HG03064 (cell line): Measurements from ENCODE around the gene ANAPC16.
A peak's percentile ranks its signal among the peaks of the same experiment; 100 is the strongest.

Experiments used
- ATAC-seq: cut with Tn5 transposase; IDR thresholded peaks from one replicate; pipeline ENCODE4 v1.9.1; 2021; ENCODE audit warnings: low read depth; ENCODE audit not compliant: unreplicated experiment

Gene ANAPC16

DNA sequence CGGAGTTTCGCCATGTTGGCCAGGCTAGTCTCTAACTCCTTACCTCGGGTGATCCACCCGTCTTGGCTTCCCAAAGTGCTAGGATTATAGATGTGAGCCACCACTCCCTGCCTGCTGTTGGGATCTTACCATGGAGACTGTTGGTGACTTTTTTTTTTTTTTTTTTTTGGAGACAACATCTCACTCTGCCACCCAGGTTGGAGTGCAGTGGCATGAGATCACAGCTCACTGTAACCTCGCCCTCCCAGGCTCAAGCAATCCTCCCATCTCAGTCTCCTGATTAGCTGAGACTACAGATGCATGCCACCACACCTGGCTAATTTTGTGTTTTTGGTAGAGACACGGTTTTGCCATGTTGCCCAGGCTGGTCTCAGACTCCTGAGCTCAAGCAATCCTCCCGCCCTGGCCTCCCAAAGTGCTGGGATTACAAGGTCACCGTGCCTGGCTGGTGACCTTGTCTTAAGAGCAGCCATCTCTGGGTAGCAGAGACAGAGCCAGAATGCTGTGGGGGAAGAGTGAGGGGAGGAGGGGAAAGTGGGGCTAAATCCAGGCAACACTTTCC lies 26.0 kb downstream of the ANAPC16 start:
- no peak for ATAC-seq

DNA sequence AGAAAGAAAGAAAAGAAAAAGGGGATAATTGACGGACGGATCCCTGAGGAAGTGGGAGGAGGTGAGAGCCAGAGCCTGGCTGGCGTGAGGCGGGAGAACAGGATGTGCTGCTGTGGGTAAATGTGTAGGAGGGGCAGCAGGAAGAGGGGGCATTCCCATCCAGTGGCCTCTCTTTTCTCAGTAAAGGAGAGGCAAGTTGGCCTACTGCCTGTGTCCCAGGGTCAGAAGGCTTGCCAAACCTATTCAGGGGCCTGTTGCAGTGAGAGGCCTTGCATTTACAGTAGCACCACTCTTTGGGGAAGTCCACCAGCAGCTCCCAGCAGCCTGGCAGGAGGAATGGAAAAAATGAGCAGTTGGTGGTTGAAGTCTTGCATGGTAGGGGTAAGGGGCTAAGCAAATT lies 26.9 kb downstream of the ANAPC16 start:
- no peak for ATAC-seq

DNA sequence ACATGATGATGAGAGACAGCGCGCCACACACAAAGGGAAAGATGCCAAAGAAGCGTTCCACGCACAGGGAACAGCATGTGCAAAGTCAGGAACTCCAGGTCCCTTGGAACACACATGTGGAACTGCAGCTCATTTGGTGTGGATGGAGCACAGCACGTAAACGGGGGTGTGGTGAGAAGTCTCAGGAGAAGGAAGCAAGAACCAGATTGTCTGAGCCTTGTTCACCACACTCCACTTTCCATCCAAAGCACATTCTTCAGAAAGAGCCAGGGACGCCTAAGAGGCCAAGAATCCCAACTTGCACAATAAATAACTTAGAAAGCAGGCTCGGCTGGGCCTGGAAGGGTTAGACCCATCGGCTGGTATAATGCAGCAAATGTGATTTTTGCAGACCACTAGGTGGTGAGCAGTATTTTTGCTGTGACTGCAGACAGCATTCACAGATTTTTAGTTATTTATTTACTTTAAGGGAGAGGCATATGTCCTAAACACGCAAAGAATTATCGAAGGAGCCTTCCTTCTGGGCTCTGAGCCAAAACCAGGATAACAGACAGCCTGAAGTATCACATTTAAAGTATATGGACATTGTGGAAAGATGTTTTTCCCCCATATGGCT lies 28.1 kb downstream of the ANAPC16 start:
- no peak for ATAC-seq

DNA sequence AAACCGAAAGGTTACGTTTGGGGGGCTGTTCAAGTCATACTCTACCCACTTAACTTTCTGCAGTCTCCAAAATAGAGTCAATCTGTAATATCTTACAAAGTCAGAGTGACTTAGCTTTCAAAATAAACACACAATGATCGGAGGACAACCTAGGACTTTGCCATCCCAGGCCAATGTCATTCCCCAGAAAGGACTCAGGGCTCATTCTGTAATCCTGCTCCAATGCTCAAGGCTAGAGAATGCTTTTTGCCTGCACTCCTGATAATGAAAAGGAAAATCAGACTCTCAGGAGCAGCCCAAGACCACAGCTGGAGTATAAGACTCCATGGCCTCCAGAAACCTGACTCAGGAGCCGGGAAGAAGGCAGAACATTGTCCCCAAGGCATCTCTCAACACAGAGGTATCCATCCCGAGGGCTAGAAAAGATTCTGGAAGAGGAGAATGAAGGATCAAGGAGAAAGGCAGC lies 28.8 kb downstream of the ANAPC16 start:
- no peak for ATAC-seq

DNA sequence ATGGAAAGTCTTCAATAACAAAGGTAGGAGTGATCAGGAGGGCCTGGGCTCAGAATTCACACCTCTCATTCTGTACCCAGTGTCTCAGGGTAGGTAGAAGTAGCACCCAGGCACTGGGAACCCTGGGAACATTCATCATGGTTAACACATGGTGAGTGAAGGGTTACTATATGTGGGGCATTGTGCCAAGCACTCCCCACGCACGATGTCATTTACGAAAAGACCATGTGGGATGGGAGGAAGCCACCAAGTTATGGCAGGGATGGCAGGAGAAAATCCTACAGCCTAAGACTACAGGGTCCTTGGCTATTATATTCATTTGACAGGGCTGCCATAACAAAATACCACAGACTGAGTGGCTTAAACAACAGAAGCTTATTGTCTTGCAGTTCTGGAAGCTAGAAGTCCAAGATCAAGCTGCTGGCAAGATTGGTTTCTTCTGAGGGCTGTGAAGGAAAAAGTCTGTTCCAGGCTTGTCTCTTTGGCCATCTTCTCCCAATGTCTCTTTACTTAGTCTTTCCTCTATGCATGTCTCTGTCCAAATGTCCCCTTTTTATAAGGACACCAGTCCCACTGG lies 30.2 kb downstream of the ANAPC16 start:
- no peak for ATAC-seq

DNA sequence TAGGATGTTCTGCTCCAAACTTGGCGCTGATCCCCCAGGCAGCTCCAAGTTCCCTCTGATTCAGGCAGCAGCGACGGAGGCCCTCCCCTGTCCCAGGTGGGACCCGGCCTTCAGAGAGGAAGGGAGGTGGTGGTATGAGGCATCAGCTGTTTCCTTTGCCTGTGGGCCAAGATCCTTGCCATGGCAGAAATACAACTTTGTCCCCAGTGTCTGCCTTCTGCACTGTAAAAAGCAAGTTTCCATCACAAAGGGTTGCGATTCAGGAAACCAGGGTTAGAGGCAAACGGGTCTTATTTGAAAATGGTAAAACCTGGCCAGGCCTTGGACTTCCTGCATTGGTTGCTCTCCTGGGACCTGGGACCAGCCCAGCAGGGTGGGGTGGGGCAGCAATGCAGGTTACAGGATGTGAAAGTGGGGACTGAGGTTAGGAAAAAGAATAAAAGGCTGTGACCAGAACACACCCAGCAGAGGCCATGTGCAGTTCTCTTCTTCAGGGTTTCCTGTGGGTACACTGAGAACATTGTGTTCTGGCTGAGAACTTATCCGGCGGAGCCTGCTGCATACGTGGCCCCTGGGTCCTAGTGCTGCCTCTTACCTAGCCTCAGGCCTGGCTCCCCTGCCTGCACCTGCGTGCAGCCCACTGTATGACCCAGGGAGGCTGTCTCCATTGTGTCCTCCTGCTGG lies 32.8 kb downstream of the ANAPC16 start:
- peak; percentile 68 for ATAC-seq

DNA sequence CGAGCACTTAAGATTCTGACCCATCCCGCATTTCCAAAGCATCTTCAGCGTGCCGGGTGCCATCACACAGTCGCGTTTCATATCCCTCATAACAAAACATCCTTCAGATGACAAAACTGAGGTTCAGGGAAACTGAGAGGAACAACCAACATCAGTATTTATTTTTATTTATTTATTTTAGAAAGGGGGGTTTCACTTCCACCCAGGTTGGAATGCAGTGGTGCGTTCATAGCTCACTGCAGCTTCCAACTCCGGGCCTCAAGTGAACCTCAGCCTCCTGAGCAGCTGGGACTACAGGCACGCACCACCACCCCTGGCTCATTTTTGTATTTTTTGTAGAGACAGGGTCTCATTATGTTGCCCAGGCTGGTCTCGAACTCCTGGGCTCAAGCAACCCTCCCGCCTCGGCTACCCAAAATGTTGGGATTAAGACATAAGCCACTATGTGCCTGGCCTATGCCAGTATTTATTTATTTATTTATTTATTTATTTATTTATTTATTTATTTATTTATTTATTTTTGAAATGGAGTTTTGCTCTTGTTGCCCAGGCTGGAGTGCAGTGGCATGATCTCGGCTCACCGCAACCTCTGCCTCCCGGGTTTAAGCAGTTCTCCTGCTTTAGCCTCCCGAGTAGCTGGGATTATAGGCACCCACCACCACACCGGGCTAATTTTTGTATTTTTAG lies 33.5 kb downstream of the ANAPC16 start:
- ATAC-seq: peak; percentile 16

DNA sequence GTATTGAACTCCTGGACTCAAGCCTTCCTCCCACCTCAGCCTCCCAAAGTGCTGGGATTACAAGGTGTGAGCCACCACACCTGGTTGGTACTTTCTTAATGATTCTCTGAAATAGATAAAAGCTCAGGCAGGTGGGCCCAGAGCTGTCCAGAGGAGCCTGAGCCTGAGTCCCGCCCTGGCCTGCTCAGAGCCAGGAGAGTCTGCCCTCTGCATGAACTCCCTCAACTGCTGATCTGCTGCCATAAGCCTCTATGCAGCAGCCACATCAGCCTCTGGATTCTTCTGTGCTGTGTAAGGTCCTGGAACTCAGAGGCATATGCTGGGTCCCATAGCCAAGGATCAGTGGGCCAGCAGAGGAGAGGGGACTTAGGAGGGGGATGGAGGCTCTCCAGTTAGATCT lies 34.9 kb downstream of the ANAPC16 start:
- no peak for ATAC-seq

DNA sequence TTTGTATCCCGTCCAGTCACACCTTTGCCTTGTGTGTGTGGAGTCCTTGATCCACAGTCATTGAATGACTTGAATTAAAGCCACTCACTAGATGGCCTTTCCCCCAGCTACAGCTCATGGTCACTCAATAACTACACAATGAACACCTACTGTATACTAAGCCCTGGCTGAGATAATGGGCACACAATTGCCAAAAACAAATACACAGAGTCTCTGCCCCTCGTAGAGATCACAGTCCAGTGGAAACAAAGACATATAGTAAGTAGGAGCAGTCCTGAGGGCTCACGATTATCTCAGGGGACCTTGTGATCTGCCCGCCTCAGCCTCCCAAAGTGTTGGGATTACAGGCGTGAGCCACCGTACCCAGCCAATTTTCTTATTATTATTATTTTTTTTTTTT lies 35.8 kb downstream of the ANAPC16 start:
- no peak for ATAC-seq

DNA sequence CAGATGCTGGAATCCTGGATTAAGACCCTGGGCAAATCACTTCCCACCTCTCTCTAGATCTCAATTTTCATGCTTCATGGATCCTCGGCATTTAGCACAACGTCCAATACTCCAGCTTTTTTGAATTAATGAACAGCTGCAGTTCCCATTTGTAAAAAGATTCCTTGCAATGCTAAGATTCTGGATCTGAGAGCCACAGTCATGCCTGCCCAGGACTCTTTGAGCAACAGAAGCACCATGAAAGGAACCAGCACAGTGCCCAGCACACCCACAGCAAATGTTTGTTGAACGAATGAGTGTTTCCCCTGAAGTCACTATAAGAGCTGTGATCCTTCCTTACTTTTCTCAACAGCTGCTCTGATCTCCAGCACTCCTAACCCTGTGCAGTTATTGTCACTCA lies 37.2 kb downstream of the ANAPC16 start:
- ATAC-seq: no peak

DNA sequence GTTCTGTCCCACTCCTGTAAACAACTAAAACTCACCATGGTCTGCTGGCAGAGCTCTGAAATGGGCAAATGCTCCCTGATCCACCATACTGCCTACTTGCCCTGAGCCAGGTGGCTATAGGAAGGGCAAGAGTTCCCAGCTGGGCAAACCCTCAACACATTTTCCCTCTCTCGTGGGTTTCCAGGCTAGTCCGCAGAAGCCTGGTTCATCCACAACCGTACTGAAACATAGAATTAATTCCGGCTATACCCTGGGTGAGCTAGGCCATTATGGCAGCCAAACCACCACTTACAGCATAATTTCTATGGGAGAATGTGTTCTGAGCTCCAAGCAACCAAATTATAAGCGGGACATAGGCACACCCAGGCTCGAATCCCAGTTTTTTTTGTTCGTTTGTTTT lies 37.8 kb downstream of the ANAPC16 start:
- ATAC-seq: no peak

DNA sequence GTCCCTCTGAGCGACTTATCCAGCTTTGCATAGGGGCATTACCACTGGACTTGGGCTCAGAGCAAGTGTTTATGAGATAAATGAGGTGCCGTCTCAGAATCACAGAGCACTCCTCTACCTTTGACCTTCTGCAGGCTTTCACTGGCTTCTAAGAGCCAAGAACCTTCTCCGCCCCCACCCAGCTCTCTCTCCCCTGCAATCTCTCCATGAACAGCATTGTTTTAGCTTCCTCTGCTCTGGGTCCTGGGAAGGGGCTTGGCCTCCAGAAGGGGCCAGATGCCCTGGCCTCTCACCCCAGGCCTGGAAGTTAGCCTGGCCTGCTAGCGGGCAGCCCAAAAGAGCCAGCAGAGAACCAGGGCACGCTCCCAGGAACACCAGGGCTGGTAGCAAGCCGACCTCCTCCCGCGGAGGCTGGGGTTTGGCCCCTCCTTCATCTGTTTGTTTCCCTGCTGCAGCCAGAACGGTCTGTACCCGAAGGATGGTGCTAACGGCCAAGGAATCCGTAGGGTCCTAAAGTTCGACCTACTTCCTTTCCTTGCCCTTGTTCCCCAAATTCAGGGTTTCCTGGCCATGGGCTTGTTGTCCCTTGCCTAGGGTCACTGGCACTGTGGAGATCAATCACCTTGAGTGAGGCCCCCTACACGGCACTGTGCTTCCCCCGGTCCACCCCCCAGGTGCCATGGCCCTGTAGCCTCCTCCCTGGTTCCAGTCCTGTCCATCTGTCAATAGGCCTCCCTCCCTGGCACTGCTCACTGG lies 39.2 kb downstream of the ANAPC16 start:
- ATAC-seq: no peak

DNA sequence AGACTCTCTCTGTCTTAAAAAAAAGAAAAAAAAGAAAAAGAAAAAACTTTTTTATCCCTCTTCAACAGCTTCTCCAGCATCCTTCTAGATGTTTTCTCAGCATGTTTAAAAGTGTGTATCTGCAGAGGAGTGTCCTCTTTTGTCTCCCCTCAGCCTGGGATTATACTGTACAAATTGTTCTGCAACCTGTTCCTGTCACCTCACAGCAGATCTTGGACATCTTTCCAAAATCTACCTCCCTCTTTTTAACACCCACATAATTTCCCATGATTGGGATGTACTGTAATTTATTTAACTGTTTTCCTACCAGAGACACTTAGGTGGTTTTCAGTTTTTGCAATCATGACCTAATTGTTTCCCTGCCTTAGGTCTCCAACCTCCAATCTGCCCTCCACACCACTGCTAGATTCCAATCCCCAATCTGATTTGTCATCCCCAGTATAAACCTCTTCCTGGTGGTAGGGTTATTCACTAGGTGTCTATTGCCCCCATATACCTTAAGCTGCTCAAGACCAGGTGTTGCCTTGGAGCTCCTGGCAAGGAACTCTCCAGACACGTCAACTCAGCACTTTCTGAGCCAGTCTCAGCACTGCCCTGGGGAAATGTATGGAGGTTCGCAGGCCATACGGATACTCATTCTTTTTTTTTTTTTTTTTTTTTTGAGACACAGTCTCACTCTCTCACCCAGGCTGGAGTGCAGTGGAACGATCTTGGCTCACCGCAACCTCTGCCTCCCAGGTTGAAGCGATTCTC lies 40.3 kb downstream of the ANAPC16 start:
- no peak for ATAC-seq

DNA sequence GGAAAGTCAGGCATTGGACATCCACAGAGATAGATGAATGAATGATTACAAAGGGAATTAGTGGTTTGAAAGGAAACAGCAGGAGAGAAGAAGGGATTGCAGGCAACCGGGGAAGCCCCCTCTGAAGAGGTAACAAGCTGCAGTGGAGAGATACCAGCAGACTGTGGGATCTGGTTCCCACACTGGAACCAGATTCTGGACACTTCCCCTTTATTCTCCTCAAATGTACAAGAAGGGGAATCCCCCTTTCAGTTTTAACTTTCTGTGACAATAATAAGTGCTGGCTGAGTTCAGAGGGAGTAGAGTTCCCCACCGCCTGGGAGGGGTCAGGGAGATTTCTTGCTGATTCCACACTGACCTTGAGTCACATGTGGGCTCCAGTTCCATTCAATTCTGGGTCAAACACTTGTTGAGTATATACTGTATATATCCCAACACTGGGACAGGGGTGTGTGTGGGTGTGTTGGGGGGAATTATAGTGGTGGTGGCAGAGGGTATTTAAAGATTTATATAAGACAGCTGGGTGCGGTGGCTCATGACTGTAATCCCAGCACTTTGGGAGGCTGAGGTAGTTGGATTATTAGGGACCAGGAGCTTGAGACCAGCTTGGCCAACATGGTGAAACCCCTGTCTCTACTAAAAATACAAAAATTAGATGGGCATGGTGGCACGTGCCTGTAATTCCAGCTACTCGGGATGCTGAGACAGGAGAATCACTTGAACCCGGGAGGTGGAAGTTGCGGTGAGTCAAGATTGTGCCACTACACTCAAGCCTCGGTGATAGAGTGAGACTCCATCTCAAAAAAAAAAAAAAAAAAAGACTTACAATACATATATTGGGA lies 41.5 kb downstream of the ANAPC16 start:
- ATAC-seq: no peak

DNA sequence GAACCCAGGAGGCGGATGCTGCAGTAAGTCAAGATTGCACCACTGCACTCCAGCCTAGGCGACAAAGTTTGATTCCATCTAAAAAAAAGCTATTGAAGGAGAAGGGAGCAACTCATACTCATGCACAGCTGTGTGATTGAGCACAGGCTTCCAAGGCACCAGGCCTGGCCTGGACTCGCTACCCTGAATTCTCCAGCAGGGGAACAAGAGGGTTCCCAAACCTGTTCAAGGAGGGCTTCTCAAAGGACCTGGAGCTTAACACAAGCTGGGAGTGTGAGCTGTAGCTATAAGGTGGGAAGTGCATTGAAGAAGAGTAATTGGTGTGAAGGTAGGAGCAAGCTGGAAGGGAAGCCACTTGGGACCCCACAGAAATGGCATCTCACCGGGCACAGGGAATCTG lies 42.8 kb downstream of the ANAPC16 start:
- ATAC-seq: no peak

DNA sequence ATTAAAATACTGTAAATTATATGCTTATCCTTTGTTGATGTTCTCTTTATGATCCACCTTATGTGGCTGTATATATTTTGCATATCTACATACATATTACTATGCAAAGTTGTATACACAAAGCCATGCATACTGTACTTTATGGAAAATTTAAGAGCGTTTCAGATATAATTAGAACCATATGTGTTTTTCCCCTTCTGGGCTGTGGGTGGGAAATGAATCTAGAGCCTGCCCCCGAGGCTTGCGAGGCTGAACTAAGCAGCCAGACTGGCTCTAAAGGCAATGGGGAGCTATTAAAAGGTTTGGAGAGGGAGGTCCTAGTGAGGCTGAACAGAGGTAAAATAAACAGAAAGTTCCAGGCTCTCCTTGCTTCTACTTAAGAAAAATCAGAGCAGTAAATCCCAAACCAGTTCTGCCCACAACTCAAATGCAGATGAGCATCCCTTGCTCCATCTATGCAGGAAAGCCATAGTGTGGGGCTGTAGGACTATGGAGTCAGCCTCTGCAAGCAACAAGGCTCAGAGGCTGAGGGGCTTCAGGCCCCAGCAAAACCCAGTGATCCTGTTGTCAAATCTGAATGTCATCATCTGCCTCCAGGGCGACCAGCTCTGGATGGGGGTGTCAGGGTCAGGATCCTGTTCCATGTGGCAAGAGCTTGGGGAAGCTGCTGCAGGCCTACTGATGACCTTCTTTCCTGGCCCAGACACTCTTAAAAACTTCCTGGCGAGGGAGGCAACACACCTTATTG lies 43.9 kb downstream of the ANAPC16 start:
- ATAC-seq: no peak

DNA sequence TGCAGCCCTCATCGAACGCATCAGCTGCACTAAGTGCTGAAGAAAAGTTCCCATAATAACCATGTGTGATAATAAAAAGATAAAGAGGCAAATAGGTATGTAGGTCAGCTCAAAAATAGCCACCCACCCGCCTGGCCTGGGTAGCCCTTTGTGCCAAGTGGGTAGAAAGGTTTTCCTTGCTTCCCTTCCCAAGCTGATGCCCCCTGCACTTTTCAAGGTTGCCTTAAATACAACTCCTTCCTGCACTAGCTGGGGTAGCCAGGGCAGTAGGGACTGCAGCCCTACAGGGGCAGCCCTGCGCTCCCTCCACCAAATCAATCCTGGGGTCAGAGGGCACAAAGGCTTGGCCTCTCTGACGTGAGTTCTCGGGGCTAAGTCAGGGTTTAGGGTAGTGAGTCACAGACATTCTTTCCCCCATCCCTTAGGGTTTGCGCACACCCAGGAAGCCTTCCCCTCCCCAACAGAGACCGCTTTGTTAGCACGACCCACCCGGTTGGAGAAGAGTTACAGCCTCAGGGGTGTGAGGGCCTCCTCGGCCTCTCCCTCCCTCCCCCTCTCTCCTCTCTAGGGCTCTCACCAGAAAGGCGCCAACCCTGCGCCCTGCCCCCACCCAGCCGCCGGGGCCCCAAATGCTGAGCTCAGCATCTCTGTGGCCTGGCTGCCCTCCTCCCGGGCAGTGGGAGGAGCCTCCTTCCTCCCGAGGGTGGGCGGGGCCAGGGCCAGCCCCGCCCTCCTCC lies 44.6 kb downstream of the ANAPC16 start:
- ATAC-seq: peak; percentile 49
